GM12801 (cell line): ENCODE data around the gene TEDC1.

Source experiments
- CTCF ChIP-seq: IDR thresholded peaks from one replicate; pipeline ENCODE4 v1.5.1; 2011; ENCODE audit warnings: control low read depth; ENCODE audit not compliant: insufficient read length; ENCODE audit errors: extremely low read depth

Gene TEDC1

GRCh38 chr14:105477660-105478397 lies 13.2 kb upstream of the TEDC1 start:
- no peak for TF ChIP-seq CTCF

GRCh38 chr14:105478398-105479251 lies 12.4 kb upstream of the TEDC1 start:
- TF ChIP-seq CTCF, result no peak

GRCh38 chr14:105479431-105480158 lies 11.5 kb upstream of the TEDC1 start:
- no peak for TF ChIP-seq CTCF

GRCh38 chr14:105480199-105480746 lies 10.8 kb upstream of the TEDC1 start:
- TF ChIP-seq CTCF, result no peak

GRCh38 chr14:105480807-105481801 lies 9.9 kb upstream of the TEDC1 start:
- TF ChIP-seq CTCF, result peak; percentile 48

GRCh38 chr14:105481886-105482457 lies 9.1 kb upstream of the TEDC1 start:
- no peak for TF ChIP-seq CTCF
